ENCODE results near the gene TUBA1C.

DNA sequence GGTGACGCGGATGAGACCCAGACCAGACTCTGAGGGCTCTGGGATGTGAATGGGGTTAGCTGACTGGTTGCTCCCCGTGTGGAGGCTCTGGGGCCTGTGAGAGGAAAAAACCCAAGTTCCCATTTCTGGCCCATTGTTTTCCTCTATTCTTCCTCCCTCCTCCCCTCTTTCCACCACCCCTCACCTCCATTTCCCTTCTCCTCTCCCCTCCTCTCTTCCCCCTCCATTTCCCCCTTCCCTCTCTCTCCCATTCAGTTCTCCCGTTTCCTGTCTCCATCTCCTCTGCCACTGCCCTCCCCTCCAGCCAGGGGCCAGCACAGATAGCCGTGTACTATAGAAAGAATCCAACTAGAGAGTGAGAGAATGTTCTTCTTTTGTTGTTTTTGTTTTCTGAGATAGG is 17.4 kb downstream of the TUBA1C start:
- no peak for TF ChIP-seq CTCF (IDR thresholded peaks at IDR 0.05; ENCODE audit: poor library complexity, severe bottlenecking)
- no peak for TF ChIP-seq SMC3 (conservative IDR thresholded peaks at IDR 0.05; ENCODE audit: poor library complexity)
- TF ChIP-seq RAD21 (conservative IDR thresholded peaks at IDR 0.05) = no peak
- no peak for TF ChIP-seq MXI1 (conservative IDR thresholded peaks at IDR 0.05; ENCODE audit: poor library complexity, severe bottlenecking)
- no peak for TF ChIP-seq EZH2 (IDR thresholded peaks at IDR 0.05; ENCODE audit: borderline replicate concordance, insufficient read depth, low read length, poor library complexity, severe bottlenecking)
- TF ChIP-seq, protein P1, sequence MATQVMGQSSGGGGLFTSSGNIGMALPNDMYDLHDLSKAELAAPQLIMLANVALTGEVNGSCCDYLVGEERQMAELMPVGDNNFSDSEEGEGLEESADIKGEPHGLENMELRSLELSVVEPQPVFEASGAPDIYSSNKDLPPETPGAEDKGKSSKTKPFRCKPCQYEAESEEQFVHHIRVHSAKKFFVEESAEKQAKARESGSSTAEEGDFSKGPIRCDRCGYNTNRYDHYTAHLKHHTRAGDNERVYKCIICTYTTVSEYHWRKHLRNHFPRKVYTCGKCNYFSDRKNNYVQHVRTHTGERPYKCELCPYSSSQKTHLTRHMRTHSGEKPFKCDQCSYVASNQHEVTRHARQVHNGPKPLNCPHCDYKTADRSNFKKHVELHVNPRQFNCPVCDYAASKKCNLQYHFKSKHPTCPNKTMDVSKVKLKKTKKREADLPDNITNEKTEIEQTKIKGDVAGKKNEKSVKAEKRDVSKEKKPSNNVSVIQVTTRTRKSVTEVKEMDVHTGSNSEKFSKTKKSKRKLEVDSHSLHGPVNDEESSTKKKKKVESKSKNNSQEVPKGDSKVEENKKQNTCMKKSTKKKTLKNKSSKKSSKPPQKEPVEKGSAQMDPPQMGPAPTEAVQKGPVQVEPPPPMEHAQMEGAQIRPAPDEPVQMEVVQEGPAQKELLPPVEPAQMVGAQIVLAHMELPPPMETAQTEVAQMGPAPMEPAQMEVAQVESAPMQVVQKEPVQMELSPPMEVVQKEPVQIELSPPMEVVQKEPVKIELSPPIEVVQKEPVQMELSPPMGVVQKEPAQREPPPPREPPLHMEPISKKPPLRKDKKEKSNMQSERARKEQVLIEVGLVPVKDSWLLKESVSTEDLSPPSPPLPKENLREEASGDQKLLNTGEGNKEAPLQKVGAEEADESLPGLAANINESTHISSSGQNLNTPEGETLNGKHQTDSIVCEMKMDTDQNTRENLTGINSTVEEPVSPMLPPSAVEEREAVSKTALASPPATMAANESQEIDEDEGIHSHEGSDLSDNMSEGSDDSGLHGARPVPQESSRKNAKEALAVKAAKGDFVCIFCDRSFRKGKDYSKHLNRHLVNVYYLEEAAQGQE (IDR thresholded peaks at IDR 0.05; ENCODE audit: borderline replicate concordance) = no peak
- TF ChIP-seq TAF1 (IDR thresholded peaks at IDR 0.05; ENCODE audit: low read depth) = no peak
- TF ChIP-seq POLR2AphosphoS5 (IDR thresholded peaks at IDR 0.05) = no peak
- TF ChIP-seq EP300 (conservative IDR thresholded peaks at IDR 0.05; ENCODE audit: poor library complexity, severe bottlenecking) = no peak

All from neural cell (in vitro differentiated cells).